ENCODE results near the gene MOCOS. TPM values are rescaled to one million over a fixed set of nuclear protein-coding genes. Genes with fewer than 3 reads are reported as not detected.

Gene MOCOS
- total RNA-seq, 2 donors from 2014 or later = 1.0 to 1.3 TPM

- TF ChIP-seq CTCF (IDR thresholded peaks at IDR 0.05) (no peak), POLR2A (IDR thresholded peaks at IDR 0.05) (no peak)
- H3K27ac ChIP-seq = no peak overlapping the region
- ATAC-seq = no peak
- H3K4me1 ChIP-seq = no peaks in the 10 kb centered on the region
- H3K9me3 ChIP-seq = peaks cover 0 to 4% (median 0%) of the 10 kb centered on the region in 3 donors
- DNase-seq = no peak
- intact Hi-C loops (cut with DNase I) = no loop called here
- WGBS, 2 donors = 79 to 96% methylated on average over 6 of the region's 6 CpGs
- no peaks in the 10 kb centered on the region for H3K36me3 ChIP-seq (replicated peaks in 1 of 2; ENCODE audit: insufficient read depth in 1 of 2, low read depth in 2 of 2)
- H3K27me3 ChIP-seq = no peaks in the 10 kb centered on the region
- no peak overlapping the region for H3K4me3 ChIP-seq
These were observed 24.3 kb downstream of the MOCOS start for GRCh38 chr18:36211612-36212065.

GRCh38 chr18:36212301-36213171 is 25.2 kb downstream of the MOCOS start:
- peaks cover 0 to 4% (median 0%) of the 10 kb centered on the region in 3 donors for H3K9me3 ChIP-seq
- no peaks in the 10 kb centered on the region for H3K36me3 ChIP-seq (replicated peaks in 1 of 2; ENCODE audit: insufficient read depth in 1 of 2, low read depth in 2 of 2)
- no peaks in the 10 kb centered on the region for H3K27me3 ChIP-seq
- WGBS, 2 donors = 81 to 86% methylated on average over 8 to 13 of the region's 13 CpGs
- H3K4me3 ChIP-seq = no peak overlapping the region
- intact Hi-C loops (cut with DNase I) = no loop called here
- DNase-seq (no peak), ATAC-seq (no peak)
- no peaks in the 10 kb centered on the region for H3K4me1 ChIP-seq
- TF ChIP-seq CTCF (IDR thresholded peaks at IDR 0.05) = no peak
- no peak for TF ChIP-seq POLR2A (IDR thresholded peaks at IDR 0.05)
- H3K27ac ChIP-seq = no peak overlapping the region

GRCh38 chr18:36214811-36215210 is 27.5 kb downstream of the MOCOS start:
- Histone ChIP-seq H3K9me3 (no peaks in the 10 kb centered on the region), H3K27me3 (no peaks in the 10 kb centered on the region), H3K27ac (no peak overlapping the region), H3K36me3 (replicated peaks in 1 of 2; ENCODE audit: insufficient read depth in 1 of 2, low read depth in 2 of 2) (no peaks in the 10 kb centered on the region), H3K4me1 (no peaks in the 10 kb centered on the region), H3K4me3 (no peak overlapping the region)
- intact Hi-C loops (cut with DNase I) = no loop called here
- ATAC-seq (no peak), DNase-seq (no peak)
- TF ChIP-seq CTCF (IDR thresholded peaks at IDR 0.05) (no peak), POLR2A (IDR thresholded peaks at IDR 0.05) (no peak)
- WGBS, 2 donors = 75 to 87% methylated on average over 7 to 8 of the region's 8 CpGs

- DNase-seq (no peak), ATAC-seq (no peak)
- no peaks in the 10 kb centered on the region for H3K36me3 ChIP-seq (replicated peaks in 1 of 2; ENCODE audit: insufficient read depth in 1 of 2, low read depth in 2 of 2)
- no peaks in the 10 kb centered on the region for H3K4me1 ChIP-seq
- no peak overlapping the region for H3K27ac ChIP-seq
- intact Hi-C loops (cut with DNase I) = no loop called here
- H3K27me3 ChIP-seq = no peaks in the 10 kb centered on the region
- H3K9me3 ChIP-seq = no peaks in the 10 kb centered on the region
- 76 to 80% methylated on average over 7 to 9 of the region's 9 CpGs for WGBS, 2 donors
- no peak for TF ChIP-seq CTCF (IDR thresholded peaks at IDR 0.05)
- TF ChIP-seq POLR2A (IDR thresholded peaks at IDR 0.05) = no peak
- no peak overlapping the region for H3K4me3 ChIP-seq
These were observed 28.3 kb downstream of the MOCOS start for GRCh38 chr18:36215577-36215976.

GRCh38 chr18:36217348-36217747 is 30.1 kb downstream of the MOCOS start:
- TF ChIP-seq CTCF (IDR thresholded peaks at IDR 0.05) (no peak), POLR2A (IDR thresholded peaks at IDR 0.05) (no peak)
- 75% methylated on average over 3 of the region's 3 CpGs for WGBS, 2 donors

More at GRCh38 chr18:36217348-36217747, 30.1 kb downstream of the MOCOS start:
- intact Hi-C loops (cut with DNase I) = no loop called here
- no peak for ATAC-seq
- H3K27me3 ChIP-seq = no peaks in the 10 kb centered on the region
- no peak overlapping the region for H3K4me3 ChIP-seq
- no peak for DNase-seq
- H3K27ac ChIP-seq = no peak overlapping the region
- no peaks in the 10 kb centered on the region for H3K4me1 ChIP-seq
- H3K36me3 ChIP-seq (replicated peaks in 1 of 2; ENCODE audit: insufficient read depth in 1 of 2, low read depth in 2 of 2) = no peaks in the 10 kb centered on the region
- H3K9me3 ChIP-seq = no peaks in the 10 kb centered on the region

All from body of pancreas (tissue), 4 donors.